GM12872 (cell line): ENCODE results near the gene PCBP1.

Experiments used
- TF ChIP-seq, protein P1 (sequence below): IDR thresholded peaks from 3 replicates; pipeline ENCODE4 v1.5.1; 2011; ENCODE audit warnings: low read depth, mild to moderate bottlenecking, low read length, moderate library complexity; ENCODE audit not compliant: insufficient read depth

Gene PCBP1

GRCh38 chr2:70104231-70105111 lies 17.2 kb downstream of the PCBP1 start:
- TF ChIP-seq, protein P1, sequence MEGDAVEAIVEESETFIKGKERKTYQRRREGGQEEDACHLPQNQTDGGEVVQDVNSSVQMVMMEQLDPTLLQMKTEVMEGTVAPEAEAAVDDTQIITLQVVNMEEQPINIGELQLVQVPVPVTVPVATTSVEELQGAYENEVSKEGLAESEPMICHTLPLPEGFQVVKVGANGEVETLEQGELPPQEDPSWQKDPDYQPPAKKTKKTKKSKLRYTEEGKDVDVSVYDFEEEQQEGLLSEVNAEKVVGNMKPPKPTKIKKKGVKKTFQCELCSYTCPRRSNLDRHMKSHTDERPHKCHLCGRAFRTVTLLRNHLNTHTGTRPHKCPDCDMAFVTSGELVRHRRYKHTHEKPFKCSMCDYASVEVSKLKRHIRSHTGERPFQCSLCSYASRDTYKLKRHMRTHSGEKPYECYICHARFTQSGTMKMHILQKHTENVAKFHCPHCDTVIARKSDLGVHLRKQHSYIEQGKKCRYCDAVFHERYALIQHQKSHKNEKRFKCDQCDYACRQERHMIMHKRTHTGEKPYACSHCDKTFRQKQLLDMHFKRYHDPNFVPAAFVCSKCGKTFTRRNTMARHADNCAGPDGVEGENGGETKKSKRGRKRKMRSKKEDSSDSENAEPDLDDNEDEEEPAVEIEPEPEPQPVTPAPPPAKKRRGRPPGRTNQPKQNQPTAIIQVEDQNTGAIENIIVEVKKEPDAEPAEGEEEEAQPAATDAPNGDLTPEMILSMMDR, result no peak

- TF ChIP-seq, protein P1, result no peak
Measured at GRCh38 chr2:70111752-70112591, 24.7 kb downstream of the PCBP1 start.

GRCh38 chr2:70113359-70114070 lies 26.2 kb downstream of the PCBP1 start:
- TF ChIP-seq, protein P1, result no peak

DNA sequence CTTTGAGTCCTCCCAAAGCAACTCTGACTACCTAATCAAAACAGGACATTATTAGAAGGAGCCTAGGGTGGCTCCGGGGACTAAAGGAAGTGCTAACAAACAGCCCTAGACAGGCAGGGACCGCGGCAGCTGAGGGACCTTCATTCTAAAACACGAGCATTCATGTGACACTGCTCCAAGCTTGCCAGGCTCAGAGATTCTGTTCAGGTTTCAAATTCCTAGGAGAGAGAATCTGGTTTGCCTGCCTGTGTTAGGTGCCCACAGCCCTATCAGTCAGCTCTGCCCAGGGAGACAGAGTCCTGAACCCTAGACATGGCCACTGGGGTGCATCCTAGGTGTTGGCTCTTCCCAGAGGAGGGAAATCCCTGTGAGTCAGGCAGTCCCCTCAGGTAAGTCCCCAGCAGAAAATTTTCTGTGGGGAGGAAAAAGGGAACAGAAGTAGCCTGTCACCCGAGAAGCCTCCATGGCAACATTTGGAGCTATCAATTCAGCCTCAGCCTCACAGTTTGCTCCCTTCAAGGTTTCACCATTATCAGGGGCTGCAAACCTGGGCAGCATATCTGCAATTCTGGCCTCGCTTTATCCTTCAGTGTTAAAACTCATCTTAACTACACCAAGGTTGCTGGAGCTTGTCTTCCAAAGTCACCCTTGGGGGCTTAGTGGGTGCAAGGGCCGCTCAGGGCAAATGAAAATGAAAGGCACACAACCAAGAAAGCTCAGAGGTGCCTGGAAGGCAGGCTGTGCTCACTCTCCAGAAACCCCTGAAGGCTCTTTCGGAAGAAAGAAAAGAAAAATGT lies 28.6 kb downstream of the PCBP1 start:
- TF ChIP-seq, protein P1, result 0 out of 3 replicates have a peak, but pooled peaks have one; percentile 6

DNA sequence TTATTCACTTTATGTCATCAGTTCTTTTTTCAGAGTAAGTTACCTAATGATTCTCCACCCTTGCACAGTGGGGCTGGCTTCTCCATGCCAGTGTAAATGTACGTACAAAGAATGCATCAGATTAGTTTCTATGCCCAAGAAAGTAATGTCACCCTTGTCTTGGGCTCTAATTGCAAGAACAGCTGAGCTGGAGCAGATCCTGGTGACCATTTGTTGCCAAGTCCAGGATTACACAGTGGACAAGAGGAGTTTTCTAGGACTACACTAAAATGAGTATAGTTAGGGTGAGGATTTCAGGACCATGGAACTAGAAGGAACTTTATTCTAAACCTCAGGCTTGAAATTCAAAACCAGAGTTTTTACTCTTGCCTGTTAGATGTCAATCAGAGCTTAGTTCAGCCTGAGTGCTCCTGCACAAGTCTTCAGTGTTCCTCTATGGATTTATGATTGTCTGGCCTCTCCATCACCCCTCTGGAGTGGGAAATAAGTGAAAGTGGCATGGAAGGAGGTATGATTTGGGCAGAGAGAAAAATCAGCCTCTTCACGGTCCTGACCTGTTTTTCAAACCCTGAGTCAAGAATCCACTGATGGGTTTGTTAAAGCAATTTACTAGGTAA lies 29.8 kb downstream of the PCBP1 start:
- TF ChIP-seq, protein P1, result no peak

DNA sequence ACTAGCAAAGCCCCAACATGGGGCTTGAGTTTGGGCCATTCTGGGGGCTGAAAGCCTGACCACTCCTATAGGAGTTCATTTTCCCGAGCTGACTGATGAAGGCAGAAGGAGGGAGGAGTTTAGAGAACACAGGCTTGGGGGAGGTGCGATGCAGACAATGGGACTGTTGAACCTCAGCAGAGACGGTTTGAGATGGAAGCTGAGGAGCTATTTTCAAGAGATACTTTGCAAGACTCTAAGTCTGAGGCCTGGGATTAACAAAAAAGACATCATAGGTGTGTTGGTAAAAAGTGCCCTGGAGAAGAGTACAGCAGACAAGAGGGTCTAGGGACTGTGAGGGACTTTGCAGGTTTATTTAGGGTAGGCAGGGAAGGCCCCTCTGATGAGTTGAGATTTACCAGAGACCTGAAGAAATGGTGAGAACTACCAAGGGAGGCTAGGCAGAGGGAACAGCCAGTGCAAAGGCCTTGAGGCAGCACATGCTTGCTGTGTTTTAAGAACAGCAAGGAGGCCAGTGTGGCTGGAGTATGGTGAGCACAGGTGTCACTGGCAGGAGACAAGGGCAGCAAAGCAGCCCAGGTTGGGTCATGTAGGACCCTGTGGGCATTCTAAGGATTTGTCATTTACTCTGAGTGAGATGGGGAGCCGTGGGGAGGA lies 31.6 kb downstream of the PCBP1 start:
- TF ChIP-seq, protein P1, result no peak
